Measurements from ENCODE around the gene TMEM92.

TMEM92 gene

GRCh38 chr17:50329716-50330115, 55.5 kb downstream of the TMEM92 start:
- no peak for DNase-seq

GRCh38 chr17:50330151-50330775, 56.0 kb downstream of the TMEM92 start:
- DNase-seq: no peak
